DMS79 treated with DMSO at 0.1 percent for 48 hours (cell line): ENCODE results near the gene DCC.

Experiments used
- DNase-seq: peaks from one replicate; lab custom pipeline; 2025; lab: John Stamatoyannopoulos, UW

Gene DCC

DNA sequence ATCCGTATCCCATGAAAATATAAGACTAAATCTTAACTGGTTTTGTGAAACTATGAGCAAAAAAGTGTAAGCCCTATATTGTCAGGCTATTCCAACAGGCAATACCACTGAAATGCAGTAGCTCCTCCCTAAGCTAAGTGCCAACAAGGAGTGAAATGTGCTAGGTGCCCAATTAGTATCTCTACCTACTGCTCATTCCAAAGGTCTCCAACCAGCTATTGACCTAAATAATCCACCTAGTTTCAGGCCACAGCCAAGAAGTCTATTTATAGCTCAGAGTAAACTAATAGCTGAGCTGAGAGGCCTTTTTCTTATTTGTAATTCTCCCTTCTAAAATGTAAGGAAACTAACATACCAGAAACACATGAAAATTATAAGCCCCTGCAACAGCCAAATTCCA, 482.2 kb downstream of the DCC start:
- no peak for DNase-seq

- DNase-seq: no peak
Measured at GRCh38 chr18:52824126-52824525, 484.1 kb downstream of the DCC start.

- no peak for DNase-seq
Measured at GRCh38 chr18:52826994-52827393, 487.0 kb downstream of the DCC start.

DNA sequence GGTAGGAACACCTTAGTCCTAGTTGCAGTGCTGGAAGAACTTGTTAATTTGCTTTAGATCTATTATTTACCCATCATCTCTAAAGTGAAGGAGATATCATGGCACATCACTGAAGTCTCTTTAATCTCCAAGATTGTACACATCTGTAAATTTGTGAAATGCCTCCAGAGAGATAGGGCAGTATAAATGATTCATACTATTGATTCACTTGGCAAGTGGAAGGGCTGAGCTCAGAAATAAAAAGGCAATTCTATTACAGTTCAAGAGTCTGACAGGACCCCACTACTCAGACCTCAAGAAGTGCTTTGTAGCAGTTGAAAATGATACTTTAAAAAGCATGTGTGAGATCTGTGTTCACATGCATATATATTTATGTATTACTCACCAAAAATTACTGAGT, 489.3 kb downstream of the DCC start:
- DNase-seq: no peak

DNA sequence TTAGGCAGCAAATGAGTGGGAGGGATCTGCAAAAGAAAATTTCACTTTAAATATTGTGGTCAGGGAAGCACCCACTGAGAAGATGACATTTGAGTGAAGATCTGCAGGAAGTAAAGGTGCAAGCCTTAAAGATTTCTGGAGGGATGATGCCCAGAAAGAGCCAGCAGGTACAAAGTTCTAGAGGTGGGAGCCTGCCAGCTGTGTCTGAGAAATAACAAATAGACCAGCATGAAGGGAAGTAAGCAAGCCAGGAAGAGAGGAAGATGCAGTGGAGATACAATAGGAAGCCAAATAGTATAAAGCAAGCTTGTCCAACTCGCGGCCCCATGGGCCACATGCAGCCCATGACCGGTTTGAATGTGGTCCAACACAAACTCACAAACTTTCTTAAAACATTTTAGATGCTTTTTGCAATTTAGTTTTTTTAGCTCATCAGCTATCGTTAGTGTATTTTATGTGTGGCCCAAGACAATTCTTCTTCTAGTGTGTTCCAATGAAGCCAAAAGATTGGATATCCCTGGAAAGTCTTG, 489.9 kb downstream of the DCC start:
- DNase-seq: no peak

- DNase-seq: no peak
Measured at GRCh38 chr18:52844323-52844722, 504.3 kb downstream of the DCC start.

DNA sequence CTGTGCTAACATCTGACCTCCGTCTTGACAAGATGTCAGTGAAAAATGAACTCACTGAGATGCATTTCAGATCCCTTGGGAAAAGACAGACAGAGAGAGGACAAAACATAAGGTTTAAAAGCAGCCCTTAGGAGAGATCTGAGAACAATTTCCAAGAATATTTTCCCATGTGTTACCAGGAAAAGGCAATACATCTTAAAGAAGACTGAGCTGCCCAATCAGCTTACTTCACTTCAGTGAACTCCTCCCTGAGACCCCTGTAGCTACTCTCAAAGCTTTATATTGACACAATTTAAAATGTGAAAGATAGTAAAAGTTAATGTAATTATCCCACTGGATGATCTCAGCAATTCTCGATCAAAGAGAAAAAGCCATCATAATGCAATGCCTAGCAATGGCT, 505.0 kb downstream of the DCC start:
- no peak for DNase-seq

DNA sequence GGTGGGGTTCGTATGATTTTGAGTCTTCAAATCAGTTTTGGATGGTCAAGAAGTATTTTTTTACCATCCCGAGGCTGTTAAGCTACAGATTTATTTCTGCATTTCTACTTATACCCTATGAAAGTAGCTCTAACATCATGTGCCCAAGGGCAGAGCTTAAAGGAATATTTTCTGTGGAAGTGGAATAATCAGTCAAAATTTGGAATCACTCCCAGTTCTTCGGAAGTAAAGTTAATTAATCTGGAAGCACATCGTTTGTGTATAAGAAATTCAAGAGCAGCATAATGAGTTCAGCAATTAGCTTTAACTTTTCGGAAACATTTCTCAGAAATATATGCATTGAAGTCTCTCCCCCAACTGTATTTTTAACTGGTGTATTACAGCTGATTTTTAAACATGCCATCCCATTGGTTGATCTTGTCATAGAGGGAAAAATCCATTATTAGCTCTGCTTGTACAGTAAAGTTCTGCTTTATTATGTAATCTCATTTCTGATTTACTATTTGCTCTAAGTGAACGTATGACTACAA, 510.1 kb downstream of the DCC start:
- DNase-seq: no peak

GRCh38 chr18:52861558-52861957, 521.6 kb downstream of the DCC start:
- no peak for DNase-seq

DNA sequence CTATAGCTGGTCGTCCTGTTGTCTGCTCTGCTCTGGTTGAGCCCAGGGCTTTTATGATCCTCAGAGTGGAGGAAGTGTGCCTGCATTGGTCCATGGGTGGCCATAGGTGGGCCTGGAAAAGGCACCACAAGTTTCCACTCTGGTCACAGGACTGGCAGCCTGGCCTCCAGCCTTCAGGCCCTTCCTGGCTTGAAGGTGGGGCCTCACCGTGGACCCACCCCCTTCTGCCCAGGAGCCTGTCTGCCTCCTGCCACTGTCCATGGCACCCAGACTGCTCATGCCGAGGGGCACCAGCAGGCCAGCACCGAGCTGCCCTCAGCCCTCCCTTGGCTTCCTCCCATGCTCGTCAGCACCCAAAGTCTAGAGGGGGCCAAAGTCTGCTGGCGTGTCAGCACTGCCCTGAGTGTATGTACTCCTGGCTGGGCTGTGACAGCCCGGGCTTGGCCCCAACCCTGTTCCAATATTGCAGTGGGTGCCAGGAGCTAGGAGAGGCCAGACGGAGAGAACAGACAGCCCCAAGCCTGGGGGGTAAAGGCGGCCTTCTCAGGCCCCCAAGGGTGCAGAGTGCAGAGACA, 529.4 kb downstream of the DCC start:
- no peak for DNase-seq

DNA sequence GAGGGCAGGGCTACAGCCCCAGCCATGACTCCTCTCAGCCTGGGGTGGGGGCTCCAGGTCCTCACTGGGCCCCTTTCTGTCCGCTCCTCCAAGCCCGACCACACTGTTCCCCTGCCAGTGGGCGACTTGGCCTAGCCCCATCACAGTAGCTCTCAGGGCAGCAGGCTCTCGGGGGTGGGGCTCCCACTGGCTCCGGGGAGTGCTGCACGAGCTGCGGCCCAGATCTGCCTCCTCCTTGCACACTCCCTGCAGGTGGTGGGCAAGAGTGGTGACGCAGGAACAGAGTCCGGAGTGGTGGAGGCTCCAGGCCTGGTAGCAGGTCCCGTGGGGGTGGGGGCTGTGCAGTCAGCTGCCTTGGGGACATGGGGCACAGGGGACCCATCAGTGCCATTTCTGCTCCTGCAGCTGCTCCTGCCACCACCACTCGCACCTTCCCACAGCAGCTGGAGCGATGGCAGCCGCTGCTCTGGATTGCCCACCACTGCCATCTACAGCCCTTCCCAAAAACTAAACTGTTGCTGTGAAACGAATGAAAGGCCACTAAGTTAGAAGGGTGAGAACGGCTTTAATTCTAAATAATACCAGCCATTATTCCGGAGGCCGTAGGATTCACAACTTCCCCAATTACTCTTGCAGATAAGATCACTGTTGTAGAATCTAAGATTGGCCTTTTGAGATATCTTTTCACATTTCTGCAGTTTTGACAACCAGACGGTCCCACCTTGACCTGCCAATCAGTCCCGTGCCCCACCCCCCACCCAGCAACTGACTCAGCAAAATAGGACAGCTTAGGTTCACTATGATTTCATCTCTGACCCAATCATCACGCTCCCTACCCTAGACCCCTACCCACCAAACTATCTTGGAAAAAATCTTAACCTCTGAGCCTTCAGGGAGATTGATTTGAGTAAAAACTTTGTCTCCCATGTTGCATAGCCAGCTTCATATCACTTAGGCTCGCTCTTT, 530.2 kb downstream of the DCC start:
- no peak for DNase-seq

GRCh38 chr18:52874774-52875173, 534.8 kb downstream of the DCC start:
- no peak for DNase-seq

GRCh38 chr18:52875725-52876124, 535.7 kb downstream of the DCC start:
- DNase-seq: no peak

GRCh38 chr18:52888014-52888413, 548.0 kb downstream of the DCC start:
- DNase-seq: no peak

DNA sequence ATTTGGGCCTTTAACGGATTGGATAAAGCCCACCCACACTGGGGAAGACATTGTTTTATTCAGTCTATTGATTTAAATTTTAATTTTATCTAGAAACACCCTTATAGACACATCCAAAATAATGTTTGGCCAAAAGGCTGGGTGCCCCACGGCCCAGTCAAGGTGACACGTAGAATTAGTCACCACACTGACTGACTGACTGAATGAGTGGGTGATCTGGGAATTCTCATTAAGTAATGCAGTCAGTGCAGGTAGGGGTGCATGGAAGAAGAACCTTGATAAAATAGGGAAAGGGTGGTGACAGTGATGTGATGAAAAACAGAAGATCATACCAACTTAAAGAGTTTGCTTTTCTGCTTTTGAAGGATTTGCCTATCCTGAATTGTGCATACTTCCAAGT, 554.8 kb downstream of the DCC start:
- no peak for DNase-seq

DNA sequence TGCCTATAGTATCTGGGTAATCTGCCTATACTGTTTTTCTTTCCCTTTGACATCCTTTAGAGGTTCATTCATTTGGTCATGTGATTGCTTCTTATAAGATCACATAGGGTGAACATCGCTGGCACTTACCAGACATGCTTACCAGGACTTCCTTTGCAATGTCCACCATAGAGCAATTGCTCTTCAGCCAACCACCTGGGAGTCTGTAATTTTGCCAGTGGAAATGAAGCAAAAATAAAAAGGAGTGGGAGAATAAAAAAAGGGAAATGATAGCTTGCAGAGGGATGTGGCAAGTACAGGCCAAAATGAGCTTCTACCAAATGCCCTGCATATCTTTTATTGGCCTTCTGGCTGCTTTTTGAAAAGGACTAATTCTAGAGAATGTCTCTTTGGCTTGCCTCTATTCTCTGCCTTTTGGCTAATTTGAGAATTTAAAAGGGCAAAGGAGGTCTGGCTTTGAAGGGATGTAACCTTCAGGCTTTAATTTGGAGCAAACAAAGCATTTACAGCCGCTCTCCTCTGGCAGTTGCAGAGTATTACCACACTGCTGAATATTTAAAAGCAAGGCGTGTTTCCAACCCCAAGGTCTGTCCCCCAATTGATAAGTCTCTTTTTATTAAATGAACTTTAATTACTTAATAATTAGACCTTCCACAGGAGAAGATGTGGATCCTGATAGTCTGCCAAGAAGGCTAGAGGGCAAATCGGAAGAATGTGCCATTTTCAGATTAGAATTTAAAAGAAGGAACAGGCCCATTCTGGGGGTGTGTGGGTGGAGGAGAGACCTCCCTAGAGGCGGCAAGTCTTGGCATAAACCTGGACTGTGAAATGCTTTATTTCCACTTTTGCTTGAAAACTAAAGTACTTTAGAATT, 557.9 kb downstream of the DCC start:
- DNase-seq: no peak

DNA sequence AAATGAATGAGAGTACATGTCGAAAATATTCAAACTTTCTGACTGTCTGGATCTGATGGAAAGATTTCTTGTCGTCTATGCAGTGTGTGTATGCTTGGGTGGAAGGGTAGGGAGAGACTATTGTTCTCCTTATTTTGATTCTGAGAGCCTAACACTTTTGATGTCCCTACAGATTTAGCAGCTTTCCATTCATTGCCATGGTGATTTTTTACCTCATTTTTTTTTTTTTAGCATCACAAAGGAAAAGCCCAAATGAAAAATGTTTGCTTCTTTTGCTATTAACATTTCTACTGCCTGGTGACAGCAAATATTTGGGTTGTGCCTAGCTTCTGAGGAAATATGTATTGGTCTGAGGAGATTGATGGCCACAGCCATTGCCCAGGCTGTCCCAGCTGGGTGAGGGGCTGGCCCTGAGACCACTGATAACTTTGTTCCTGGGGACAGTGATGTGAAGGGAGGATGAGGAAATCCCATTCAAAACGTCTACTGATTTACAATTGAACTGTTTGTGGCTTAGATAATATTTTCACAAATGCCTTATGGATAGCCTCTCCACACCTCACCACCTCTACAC, 558.6 kb downstream of the DCC start:
- no peak for DNase-seq

DNA sequence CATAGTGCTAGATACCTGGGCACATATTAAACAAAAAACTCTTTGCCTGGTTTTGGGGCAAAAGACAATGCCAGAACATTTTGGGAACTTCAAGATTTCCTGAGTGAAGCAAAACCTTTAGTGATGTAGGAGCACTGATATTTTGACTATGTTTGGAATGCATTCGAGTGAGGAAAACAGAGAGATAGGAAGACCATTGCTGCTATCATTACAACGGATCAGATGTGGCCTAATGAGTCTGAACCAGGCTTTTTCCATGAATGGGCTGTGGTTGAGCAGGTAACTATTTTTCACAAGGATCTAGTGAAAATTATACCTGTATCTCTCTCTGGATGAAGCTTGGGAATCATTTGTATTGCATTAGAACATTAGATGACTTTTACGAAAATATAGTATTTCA, 562.2 kb downstream of the DCC start:
- no peak for DNase-seq

DNA sequence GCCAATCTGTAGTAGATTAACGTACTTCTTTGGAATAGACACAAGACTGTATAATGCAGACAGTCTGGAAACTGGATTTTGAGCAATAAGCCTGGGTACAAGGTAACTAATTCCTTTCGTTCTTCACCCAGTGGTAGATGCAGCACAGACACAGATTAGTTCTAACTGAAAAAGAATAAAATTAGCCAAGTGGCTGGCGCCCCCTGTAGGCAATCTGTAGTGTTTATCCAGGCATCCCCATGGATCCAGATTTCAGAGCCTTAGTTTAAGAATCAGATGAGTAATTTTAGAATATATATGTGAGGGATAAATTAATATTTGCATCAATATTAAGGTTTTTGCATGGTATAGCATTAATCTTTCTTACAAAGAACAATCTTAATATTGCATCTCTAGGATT, 563.9 kb downstream of the DCC start:
- DNase-seq: no peak

GRCh38 chr18:52907543-52908308, 567.7 kb downstream of the DCC start:
- DNase-seq: no peak

DNA sequence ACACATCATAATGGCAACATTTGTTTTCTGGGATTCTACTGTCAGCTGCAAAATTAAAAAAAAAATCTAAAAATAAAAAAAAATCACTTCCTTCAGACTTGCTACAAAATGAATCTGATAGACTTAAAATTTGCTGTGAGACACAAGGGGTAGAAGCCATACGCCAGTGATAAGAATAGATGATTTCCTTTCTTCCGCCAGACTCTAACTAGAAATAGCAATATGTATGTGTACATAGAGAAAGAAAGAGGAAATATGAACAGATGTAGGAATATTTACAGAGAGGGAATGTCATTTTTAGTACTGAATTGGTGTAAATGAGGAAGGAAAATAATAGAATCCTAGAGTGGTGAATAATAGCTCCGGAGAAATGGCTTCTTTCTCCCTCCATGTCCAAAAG, 574.2 kb downstream of the DCC start:
- no peak for DNase-seq
